Activated T-helper 1 cell treated with anti-CD3 and anti-CD28 coated beads, Interleukin-12 subunit alpha, Interleukin-12 subunit beta, Interleukin-2, Interleukin-4 antibody, amounts not matched to agents 30 ng/mL and 10 ng/mL and 1 ng/mL, durations not matched to agents 14 hours and 24 hours and 36 hours (primary cell): ENCODE results near the gene TOPAZ1. TPM values are rescaled to one million over a fixed set of nuclear protein-coding genes. Genes with fewer than 3 reads are reported as not detected.
"Not testable (repeated sequence)": the region's sequence is repeated elsewhere in the genome, so short reads cannot be mapped to it uniquely, and the experiment has no call there.

Source experiments
- DNase-seq: peaks from one replicate; pipeline ENCODE4 v3.0.0; 2021; ENCODE audit warnings: low spot score
- H3K27ac Mint-ChIP-seq: one replicate; pipeline ENCODE4 v1.8.0; 2021; ENCODE audit warnings: mild to moderate bottlenecking, mixed read lengths
- H3K27me3 Mint-ChIP-seq: one replicate; pipeline ENCODE4 v1.8.0; 2022; ENCODE audit warnings: mild to moderate bottlenecking, moderate library complexity, mixed read lengths; ENCODE audit not compliant: insufficient read depth
- H3K36me3 Mint-ChIP-seq: one replicate; pipeline ENCODE4 v1.8.0; 2021; ENCODE audit warnings: low read depth, mixed read lengths
- H3K4me1 Mint-ChIP-seq: one replicate; pipeline ENCODE4 v1.8.0; 2021; ENCODE audit warnings: low read depth, mixed read lengths
- H3K4me3 Mint-ChIP-seq: one replicate; pipeline ENCODE4 v1.8.0; 2021; ENCODE audit warnings: mild to moderate bottlenecking, moderate library complexity, mixed read lengths
- H3K9me3 Mint-ChIP-seq: one replicate; pipeline ENCODE4 v1.8.0; 2021; ENCODE audit warnings: mixed read lengths
- intact Hi-C: fragments of 100-400 bp; cut with micrococcal nuclease; formaldehyde crosslinking; loops from one replicate; pipeline ENCODE4 v1.15.1; 2024
- total RNA-seq: library from RNA; stranded (reverse); gene quantifications from 2 replicates; pipeline ENCODE4 v1.2.3, GENCODE V29; 2022

TOPAZ1 gene
- total RNA-seq, 1 donor from 2014 or later = not detected

GRCh38 chr3:44342176-44342790, 100.6 kb downstream of the TOPAZ1 start:
- H3K9me3 Mint-ChIP-seq = no peaks in the 10 kb centered on the region
- no peak for DNase-seq
- H3K4me1 Mint-ChIP-seq = peaks cover 15% of the 10 kb centered on the region
- no peak overlapping the region for H3K4me3 Mint-ChIP-seq
- peaks cover 2% of the 10 kb centered on the region for H3K36me3 Mint-ChIP-seq
- H3K27ac Mint-ChIP-seq = no peak overlapping the region
- H3K27me3 Mint-ChIP-seq = no peaks in the 10 kb centered on the region
- intact Hi-C loops = no loop called here

- no peak overlapping the region for H3K27ac Mint-ChIP-seq
- H3K9me3 Mint-ChIP-seq = no peaks in the 10 kb centered on the region
- H3K36me3 Mint-ChIP-seq = peaks cover 2% of the 10 kb centered on the region
- H3K4me1 Mint-ChIP-seq = peaks cover 8% of the 10 kb centered on the region
- DNase-seq = no peak
- intact Hi-C loops = no loop called here
- no peak overlapping the region for H3K4me3 Mint-ChIP-seq
- no peaks in the 10 kb centered on the region for H3K27me3 Mint-ChIP-seq
Observed at GRCh38 chr3:44343421-44343820, 101.7 kb downstream of the TOPAZ1 start.

GRCh38 chr3:44346590-44346989, 104.9 kb downstream of the TOPAZ1 start:
- H3K4me1 Mint-ChIP-seq, DNase-seq, H3K36me3 Mint-ChIP-seq, H3K9me3 Mint-ChIP-seq, H3K4me3 Mint-ChIP-seq, intact Hi-C loops, H3K27me3 Mint-ChIP-seq, H3K27ac Mint-ChIP-seq: not testable (repeated sequence)

GRCh38 chr3:44348993-44349392, 107.3 kb downstream of the TOPAZ1 start:
- H3K4me3 Mint-ChIP-seq = no peak overlapping the region
- peaks cover 4% of the 10 kb centered on the region for H3K36me3 Mint-ChIP-seq
- peaks cover 7% of the 10 kb centered on the region for H3K9me3 Mint-ChIP-seq
- H3K27me3 Mint-ChIP-seq = no peaks in the 10 kb centered on the region
- intact Hi-C loops = no loop called here
- no peak overlapping the region for H3K27ac Mint-ChIP-seq
- no peak for DNase-seq
- no peaks in the 10 kb centered on the region for H3K4me1 Mint-ChIP-seq

GRCh38 chr3:44353355-44353924, 111.8 kb downstream of the TOPAZ1 start:
- H3K36me3 Mint-ChIP-seq = peaks cover 16% of the 10 kb centered on the region
- no peaks in the 10 kb centered on the region for H3K27me3 Mint-ChIP-seq
- no peak for DNase-seq
- H3K9me3 Mint-ChIP-seq = peaks cover 11% of the 10 kb centered on the region
- intact Hi-C loops = no loop called here
- H3K27ac Mint-ChIP-seq = no peak overlapping the region
- H3K4me3 Mint-ChIP-seq = no peak overlapping the region
- H3K4me1 Mint-ChIP-seq = no peaks in the 10 kb centered on the region

- intact Hi-C loops = no loop called here
- DNase-seq = no peak
- H3K36me3 Mint-ChIP-seq = peaks cover 20% of the 10 kb centered on the region
- H3K4me3 Mint-ChIP-seq = no peak overlapping the region
- no peaks in the 10 kb centered on the region for H3K27me3 Mint-ChIP-seq
- H3K27ac Mint-ChIP-seq = no peak overlapping the region
- peaks cover 11% of the 10 kb centered on the region for H3K9me3 Mint-ChIP-seq
- H3K4me1 Mint-ChIP-seq = no peaks in the 10 kb centered on the region
Observed at GRCh38 chr3:44355362-44356033, 113.8 kb downstream of the TOPAZ1 start.

GRCh38 chr3:44359146-44359751, 117.6 kb downstream of the TOPAZ1 start:
- Mint-ChIP-seq H3K9me3 (peaks cover 2% of the 10 kb centered on the region), H3K27ac (no peak overlapping the region), H3K4me3 (no peak overlapping the region), H3K4me1 (no peaks in the 10 kb centered on the region), H3K36me3 (peaks cover 18% of the 10 kb centered on the region), H3K27me3 (no peaks in the 10 kb centered on the region)
- intact Hi-C loops = no loop called here
- no peak for DNase-seq

GRCh38 chr3:44363591-44363990, 121.9 kb downstream of the TOPAZ1 start:
- DNase-seq = no peak
- Mint-ChIP-seq H3K4me1 (no peaks in the 10 kb centered on the region), H3K27ac (no peak overlapping the region), H3K27me3 (no peaks in the 10 kb centered on the region), H3K9me3 (no peaks in the 10 kb centered on the region), H3K4me3 (no peak overlapping the region), H3K36me3 (peaks cover 11% of the 10 kb centered on the region)
- intact Hi-C loops = no loop called here

GRCh38 chr3:44365952-44366351, 124.3 kb downstream of the TOPAZ1 start:
- intact Hi-C loops = no loop called here
- no peaks in the 10 kb centered on the region for H3K4me1 Mint-ChIP-seq
- no peaks in the 10 kb centered on the region for H3K27me3 Mint-ChIP-seq
- H3K4me3 Mint-ChIP-seq = no peak overlapping the region
- DNase-seq = no peak
- no peaks in the 10 kb centered on the region for H3K9me3 Mint-ChIP-seq
- H3K36me3 Mint-ChIP-seq = peaks cover 9% of the 10 kb centered on the region
- H3K27ac Mint-ChIP-seq = no peak overlapping the region

GRCh38 chr3:44375450-44375849, 133.8 kb downstream of the TOPAZ1 start:
- no peak overlapping the region for H3K4me3 Mint-ChIP-seq
- H3K4me1 Mint-ChIP-seq = no peaks in the 10 kb centered on the region
- no peaks in the 10 kb centered on the region for H3K27me3 Mint-ChIP-seq
- no peak for DNase-seq
- H3K27ac Mint-ChIP-seq = no peak overlapping the region
- peaks cover 10% of the 10 kb centered on the region for H3K36me3 Mint-ChIP-seq
- intact Hi-C loops = no loop called here
- H3K9me3 Mint-ChIP-seq = peaks cover 27% of the 10 kb centered on the region

Other genes starting within 250 kb of the TOPAZ1 start
- gene TCAIM, start 96.9 kb downstream of the TOPAZ1 start, total RNA-seq = 13.6 and 14.4 TPM in 2 replicates
- gene ZNF445, start 235.8 kb downstream of the TOPAZ1 start, total RNA-seq = 18.7 and 19.3 TPM in 2 replicates